Fibroblast of skin of right quadriceps (primary cell): ENCODE measurements around the gene LACRT.

Source experiments
- DNase-seq: peaks from one replicate; pipeline ENCODE4 v3.0.0-alpha.2; 2013

LACRT gene

DNA sequence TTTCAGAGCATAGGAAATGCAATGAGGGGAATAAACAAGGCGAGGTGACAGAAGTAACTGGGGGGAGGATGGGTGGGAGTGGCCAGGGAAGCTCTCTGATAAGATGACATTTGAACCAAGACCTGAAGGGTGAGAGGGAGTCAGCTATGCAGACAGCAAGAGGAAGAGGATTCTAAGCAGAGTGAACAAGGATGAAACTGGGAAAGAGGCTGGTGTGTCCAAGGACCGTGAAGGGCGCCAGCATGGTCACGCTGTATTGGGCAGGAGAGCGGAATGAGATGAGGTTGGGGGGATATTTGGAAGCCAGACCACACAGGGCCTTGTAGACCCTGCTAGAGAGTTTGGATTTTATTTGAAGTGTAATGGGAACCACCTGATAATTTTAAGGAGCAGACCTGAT is 35.7 kb downstream of the LACRT start:
- no peak for DNase-seq

DNA sequence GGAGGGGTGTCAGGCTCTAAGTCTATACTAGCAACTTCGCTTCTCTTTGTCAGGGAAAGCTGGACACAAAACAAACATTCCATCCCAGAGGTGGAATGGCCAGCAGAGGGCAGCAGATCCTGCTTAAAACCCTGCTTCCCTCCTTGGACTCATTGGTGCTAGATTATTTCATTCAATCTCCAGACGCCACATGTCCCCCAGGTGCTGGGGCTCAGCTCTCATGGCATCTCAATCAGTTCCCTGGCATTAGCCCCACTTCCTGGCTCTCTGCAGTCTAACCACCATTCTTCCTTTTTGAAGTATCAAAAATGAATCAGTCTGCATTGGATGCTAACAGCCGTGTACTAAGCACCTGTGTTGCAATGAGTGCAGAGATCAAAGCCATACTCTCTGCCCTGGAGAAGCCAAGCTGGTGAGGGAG is 38.2 kb downstream of the LACRT start:
- peak; percentile 50 for DNase-seq

DNA sequence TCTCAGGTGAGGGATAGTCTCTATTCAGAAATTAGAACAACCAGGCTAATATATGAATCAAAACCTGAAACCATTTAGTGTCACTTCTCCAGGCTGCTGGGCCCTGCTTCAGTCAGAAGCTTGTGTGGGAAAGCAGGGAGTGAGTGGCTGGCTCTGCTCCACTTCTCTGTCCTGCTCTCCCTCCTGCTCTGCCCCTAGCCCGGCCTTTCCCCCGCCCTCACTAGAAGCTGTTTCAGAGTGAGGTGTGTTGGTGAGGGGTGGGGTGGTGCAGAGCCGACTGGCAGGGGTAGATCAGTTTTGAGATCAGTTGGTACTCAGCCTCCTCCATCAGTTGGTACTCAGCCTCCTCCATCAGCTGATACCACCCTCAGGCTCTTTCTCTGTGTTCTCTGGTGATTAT is 39.2 kb downstream of the LACRT start:
- no peak for DNase-seq

DNA sequence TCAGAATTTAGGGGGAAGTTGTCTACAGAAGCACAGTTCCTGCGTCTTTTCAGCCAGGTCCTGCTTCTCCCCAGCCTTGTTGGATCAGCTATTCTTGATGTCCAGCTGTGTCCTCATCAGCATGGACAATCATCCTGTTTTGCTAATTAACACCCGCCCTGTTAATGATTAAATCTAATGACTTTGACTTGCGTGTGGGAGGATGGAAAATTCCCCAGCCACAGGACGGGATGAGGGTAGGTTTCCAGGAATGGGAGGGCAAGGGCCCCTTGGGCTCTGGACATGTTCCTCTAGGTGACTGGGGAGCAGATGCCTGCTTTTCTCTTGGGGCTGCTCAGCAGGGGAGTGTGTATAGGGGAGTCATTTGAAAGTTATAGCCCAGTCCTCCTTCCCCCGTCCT is 41.0 kb downstream of the LACRT start:
- DNase-seq = no peak

DNA sequence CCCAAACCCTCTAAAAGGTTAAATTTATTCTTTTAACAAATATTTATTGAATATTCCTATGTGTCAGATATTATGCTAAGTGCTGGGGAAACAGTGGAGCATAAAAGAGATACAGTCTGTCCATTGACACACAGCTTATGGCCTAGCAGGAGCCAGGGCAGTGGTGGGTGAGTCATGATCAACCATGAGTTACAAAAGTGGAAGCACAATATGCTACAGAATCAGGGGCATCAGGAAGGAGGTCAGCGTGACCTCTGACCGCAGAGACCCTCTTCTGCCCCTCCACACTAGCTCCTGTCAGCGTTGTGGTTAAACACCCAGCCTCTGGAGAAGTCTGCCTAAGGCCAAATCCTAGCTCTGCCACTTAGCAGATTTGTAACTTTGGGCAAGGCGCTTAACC is 41.6 kb downstream of the LACRT start:
- DNase-seq = no peak

DNA sequence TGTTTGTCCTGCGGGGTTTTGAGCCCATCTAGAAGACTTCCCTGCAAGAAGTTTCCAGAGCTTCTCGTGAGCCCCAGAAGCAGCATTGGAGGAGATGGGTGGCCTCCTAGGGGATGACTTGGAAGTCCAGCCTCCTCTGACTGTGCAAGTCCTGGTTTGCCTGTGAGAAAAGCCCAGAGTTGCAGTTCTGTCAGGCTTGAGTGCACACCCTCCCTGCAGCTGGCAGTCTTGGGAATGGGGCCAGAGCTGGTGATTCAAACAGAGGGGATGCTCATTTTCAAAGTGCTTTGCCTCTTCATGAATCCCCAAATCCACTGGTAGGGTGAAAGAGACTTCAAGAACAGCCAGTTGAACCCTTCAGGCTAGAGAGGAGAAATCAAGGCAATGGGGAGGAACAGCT is 42.4 kb downstream of the LACRT start:
- DNase-seq = no peak

DNA sequence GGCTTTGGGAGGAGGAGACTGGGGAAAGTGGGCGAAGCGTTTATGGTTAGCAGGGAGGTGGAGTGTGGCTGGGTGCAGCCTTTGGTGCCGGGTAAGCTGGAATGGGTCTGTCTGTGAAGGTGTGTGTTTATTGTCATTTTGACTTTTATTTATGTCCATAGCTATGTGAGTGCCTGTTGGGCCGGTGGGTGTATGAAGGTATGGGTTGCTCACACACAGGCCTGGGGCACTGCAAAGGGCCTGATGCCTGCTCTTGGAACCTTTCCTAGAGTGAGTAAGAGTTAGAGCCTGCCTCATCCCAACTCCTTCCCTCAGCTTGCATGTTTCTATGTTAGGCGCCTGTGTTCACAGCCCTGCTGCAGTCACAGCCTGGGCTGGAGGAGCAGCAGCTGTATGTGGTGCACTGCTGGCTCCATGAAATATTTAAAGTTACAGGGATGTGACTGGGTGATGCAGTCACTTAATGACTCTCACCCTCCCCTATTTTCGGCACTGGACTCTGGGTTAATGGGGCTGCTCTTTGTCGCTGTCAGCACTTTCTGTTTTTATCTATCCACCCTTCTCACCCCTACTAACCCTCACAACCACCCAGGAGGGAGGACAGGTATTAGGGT is 43.6 kb downstream of the LACRT start:
- peak; percentile 9 for DNase-seq

DNA sequence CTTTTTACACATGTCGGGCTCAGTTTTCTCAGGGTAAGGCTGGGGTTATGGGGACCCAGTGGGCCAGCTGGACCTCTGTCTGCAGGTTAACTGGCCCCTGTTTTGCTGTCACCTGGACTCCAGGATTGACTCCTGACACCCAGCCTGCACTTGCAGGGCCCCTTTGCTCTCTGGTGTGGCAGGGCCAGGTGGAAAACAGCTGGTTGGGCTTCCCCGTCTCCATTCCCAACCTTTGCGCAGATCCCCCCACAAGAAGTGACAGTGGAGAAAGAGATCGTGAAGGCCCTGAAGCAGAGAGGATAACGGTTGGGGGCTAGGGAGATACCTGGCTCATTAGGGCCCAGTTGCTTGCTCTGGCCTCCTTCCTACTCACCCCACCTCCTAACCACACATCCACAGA is 44.7 kb downstream of the LACRT start:
- no peak for DNase-seq

DNA sequence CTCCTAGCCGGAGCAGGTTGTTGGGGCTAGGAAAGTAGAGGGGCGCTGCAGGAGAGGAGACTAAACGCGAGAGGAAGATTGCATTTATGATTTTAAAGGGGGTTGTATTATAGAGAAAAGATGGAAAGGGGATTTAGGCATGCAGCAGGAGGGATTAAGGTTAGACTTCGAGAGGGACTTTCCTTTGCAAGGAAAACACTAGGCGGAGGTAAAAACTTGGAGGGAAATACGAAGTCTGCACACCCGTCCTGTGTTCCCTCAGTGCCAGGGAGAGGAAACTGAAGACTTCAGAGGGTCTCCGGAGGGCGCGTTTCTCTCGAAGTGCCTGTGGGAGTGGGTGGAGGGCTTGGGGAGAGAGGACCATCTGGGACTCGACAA is 45.8 kb downstream of the LACRT start:
- no peak for DNase-seq

DNA sequence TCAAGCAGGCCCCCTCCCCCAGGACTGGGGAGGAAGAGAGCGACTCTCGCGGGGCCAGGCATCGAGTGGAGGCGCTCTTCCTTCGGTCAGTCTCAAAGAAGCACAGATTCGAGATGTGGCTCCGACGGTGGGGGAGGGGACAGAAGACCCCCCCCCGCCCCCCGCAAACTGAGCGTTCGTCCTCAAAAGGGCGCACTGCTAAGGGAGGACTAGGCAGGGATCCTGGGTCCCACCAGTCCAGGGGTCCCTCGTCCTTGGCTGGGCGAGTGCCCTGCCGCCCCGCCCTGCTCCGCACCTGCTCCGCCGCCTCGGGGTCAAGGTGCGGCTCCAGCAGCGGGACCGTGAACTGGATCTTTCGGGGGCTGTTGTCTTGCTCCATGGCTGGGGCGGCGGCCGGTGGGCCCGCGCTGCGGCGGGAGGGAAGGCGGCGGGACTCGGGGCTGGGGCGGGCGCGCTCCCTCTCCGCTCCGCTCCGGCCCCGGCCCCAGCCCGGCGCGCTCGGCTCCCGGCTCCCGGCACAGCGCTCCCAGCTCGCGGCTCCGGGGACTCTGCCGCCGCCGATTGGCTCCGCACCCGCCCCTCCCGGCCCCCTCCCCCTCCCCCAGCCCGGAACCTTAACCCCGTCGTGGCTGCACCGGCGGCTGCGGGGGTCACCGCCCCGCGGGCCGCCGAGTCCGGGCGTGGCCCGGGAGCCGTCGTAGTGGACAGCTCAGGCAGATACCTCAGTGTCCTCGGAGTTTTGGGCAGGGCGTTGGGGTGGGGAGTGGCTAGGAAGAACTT is 46.4 kb downstream of the LACRT start, which contains the start of gene PPP1R1A:
PPP1R1A (minus strand) TSS at position 550 of the 780 bp plus-strand sequence; CDS start at position 379, 171 bp downstream.
- no peak for DNase-seq

DNA sequence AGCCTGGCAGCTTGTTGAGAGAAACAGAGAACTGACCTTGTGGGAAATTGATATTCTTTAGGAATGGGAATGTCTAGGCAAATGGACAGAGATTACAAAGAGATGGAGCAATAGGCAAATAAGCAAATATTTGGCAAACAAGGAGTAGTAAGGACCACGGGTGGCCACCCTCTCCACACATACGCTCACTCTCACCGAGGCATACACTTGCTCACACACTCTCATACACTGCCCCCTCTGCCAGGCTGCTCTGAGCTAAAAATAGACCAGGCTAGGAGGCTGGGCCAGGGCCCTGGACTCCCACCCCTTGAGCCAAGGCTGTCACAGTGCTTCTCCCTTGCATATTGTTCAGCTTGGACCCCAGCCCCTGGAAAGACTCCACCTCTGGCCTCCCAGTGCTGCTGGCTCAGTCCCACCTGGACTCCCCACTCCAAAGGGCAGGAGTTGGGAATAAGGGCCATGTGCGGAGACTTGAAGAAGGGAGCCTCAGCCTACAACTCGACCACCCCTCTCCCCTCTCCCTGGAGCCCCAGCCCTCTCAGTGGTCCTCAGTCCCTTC is 47.3 kb downstream of the LACRT start:
- DNase-seq = no peak

DNA sequence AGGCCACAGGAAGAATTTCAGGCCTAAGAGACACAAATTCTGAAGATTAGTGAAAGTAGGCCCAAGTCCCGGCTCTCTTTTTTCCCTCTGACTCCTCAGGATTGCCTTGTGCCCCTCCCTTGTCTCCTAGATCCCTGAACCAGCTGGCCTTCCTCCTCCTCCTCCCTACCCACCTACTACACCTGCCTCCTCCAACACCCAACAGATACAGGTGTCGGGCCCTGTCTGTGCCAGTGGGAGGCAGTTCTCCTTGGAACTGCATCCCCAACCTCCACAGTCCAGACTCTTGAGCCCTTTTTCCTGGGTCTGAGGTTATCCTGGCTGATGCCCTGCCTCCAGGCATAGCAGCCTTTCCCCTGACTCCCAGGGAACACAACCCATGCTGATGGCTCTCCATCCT is 48.1 kb downstream of the LACRT start:
- DNase-seq = no peak

DNA sequence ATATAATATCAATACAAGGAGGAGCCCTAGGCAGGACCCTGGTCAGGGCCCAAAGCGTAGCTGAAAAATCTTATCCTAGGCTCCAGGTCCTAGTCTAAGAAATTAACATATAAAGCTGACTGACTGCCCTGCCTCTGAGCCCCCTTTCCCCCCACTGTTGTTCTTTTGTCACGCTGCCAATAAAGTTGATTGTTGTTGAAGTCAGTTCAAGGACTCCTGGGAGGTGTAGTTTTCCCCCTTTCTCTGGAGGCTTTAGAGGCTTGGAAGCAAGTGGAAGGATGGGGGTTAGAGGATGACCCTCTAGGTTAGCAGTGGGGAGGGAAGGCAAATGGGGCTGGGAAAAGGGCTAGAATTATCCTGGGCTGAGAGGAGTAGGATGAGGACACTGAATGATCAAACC is 49.5 kb downstream of the LACRT start:
- no peak for DNase-seq

DNA sequence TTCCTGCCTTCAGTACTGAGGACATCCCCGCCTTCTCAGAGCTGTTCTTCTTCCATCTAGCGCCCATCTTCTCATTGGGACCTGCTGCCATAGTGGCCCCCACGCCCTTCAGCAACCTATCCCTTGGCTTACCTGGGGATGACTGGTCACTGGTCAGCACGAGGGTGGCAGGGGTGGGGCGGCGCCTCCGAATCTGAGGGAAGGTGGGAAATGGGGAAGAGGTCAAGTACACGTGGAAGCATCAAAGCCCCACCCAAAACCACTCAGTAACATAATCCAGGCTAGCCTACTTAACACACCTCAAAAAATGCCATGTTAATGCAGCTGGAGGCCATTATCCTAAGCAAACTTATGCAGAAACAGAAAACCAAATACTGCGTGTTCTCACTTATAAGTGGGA is 50.6 kb downstream of the LACRT start:
- DNase-seq = no peak

DNA sequence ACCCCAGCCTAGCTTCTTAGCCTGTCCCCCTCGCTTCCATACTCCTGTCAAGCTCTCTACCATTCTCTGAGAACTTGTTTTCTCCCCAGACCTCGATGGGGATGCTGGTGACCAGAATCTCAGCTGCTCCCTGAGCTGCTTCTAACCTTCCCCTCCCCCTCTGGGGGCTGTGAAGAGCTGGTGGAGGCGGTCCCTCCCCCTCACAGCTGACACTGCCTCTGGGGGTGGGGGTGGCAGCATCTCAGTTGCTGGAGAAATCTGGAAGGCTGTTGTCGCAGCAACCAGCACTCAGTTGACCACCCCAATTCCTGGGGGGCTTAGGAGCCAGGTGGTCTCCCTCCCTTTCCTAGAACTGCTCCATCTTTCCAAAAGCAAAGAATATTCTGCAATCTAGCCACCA is 51.0 kb downstream of the LACRT start:
- no peak for DNase-seq

DNA sequence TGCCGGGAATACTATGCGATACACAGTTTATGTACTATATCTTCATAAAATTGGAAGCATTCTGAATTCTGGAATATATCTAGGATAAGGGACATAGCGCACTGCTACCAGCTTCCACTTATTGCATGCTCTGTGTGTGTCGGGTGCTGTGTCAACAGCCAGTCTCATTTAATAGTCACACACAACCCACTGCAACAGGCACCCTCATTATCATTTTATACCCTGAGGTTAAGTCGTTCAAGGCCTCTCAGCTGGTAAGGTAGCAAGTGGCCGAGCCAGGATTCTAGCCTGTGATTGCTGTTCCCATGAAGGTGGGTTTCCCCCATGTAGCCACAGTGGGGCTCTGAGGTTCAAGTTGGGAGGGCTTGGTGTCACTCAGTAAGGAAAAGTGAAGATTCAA is 53.3 kb downstream of the LACRT start:
- no peak for DNase-seq
